ENCODE results near the gene P4HA2. TPM values are rescaled to one million over a fixed set of nuclear protein-coding genes. Genes with fewer than 3 reads are reported as not detected.

The P4HA2 gene
- total RNA-seq, 1 donor from 2014 or later = 190 TPM

DNA sequence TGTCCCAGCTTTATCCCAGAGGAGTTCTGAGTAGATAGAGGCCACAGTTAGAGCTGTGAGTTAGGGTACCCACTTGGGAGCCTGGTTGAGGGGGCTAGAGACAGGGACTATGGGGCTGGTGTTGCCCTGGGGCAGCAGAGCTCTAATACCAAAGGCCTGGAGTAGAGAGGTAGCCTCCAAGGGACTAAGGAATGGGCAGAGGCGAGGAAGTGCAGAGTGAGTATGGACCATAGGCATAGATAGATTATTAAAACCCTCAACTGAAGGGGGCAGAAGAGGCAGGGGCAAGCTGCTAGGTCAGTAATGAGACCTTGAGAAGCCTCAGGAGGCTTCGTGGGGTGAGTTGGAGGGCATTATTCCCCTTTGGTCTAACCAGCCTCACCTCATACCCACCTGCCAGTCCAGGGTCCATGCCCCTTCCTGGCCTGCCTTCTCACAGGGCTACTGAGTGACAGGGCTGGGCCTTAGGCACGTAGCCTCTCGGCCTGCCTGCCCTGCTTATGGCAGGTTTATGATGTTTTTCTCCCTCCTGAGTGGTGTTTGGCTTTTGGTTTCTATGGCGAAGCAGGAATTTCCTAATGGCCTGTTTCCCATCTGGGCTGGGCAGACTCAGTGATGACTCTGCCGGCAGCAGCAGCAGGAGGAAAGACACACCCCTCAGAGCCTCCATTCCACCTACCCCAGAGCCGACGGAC lies 37.8 kb upstream of the P4HA2 start:
- no peaks in the 10 kb centered on the region for H3K27me3 ChIP-seq (ENCODE audit: control insufficient read depth, insufficient read depth, low read length)
- H3K36me3 ChIP-seq (ENCODE audit: control insufficient read depth, insufficient read depth, low read length) = peaks cover 15% of the 10 kb centered on the region
- FAIRE-seq (peak; percentile 40), DNase-seq (ENCODE audit: low read depth) (peak; percentile 91)
- no peak for TF ChIP-seq CTCF (IDR thresholded peaks at IDR 0.05; ENCODE audit: insufficient read depth, low read length, severe bottlenecking)
- no peak overlapping the region for H3K4me3 ChIP-seq (ENCODE audit: low read depth, low read length)

DNA sequence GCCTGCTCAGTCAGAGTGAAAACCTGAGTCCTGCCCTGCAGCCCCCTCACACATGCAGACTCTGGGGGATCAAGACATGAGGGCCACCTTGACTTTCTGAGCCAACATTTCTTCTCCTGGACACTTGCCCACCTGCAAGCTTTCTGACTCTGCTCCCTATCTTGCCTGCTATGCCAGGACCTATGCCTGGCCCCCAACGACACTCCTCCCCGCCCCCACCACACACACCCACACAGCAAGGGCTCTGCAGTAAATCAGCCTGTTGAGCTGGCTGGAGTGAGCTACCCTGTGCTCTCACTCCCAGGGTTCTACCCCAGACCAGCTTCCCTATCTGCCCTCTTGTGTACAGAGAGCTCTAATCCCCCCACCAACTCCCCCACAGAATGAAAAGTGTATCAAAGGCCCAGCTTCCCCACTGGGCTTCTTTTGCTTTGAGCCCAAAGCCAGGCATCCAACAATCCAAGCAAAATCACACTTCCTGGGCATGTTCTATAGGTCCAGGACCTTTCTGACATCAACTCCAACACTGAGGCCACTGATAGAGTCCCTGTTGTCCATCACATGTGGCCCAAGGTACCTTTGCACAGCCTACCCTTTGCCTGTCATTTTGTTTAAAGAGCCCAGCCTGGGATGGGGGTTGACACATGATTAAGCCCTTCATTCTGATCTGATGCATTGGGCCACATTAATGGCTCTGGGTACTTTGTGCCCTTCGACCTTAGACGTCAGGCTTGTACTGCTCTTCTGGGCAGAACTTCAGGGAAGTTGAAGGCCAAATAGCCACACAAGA lies 37.1 kb upstream of the P4HA2 start:
- Histone ChIP-seq H3K27me3 (ENCODE audit: control insufficient read depth, insufficient read depth, low read length) (no peaks in the 10 kb centered on the region), H3K36me3 (ENCODE audit: control insufficient read depth, insufficient read depth, low read length) (peaks cover 15% of the 10 kb centered on the region), H3K4me3 (ENCODE audit: low read depth, low read length) (no peak overlapping the region)
- no peak for DNase-seq (ENCODE audit: low read depth)
- FAIRE-seq = no peak
- TF ChIP-seq CTCF (IDR thresholded peaks at IDR 0.05; ENCODE audit: insufficient read depth, low read length, severe bottlenecking) = no peak

DNA sequence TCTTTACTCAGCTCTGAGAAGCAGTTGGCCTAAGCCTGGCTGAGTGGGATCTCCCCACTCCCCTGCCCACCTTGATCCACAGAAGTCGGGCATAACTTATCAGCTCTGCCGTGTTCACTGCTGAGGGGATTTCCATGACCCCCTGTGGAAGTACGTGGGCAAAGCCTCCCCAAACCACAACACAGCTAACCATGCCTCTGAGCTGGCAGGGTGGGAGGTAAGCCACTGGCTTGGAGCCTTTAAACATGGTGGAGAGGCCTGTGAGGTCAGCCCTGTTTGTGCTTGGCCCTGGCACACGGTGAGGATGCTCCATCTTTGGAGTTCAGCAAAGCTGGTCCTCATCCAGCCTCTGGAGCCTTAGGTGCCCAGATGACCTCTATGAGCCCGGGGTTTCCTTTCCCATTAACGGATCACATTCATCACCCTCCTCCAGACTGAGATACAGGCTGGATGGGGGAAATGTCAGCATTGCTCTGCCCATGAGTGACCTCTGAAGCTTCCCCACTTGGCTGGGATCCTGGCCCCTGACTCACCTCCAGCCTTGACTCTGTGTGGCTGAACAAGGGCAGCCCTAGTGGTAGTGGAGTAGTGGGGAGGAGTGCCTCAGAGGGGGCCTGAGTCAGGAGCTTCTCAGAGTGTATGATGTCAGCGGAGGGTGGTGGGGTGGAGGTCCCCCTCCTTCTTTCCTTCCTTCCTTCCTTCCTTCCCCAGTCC lies 36.1 kb upstream of the P4HA2 start:
- DNase-seq (ENCODE audit: low read depth) (peak; percentile 79), FAIRE-seq (no peak)
- no peak for TF ChIP-seq CTCF (IDR thresholded peaks at IDR 0.05; ENCODE audit: insufficient read depth, low read length, severe bottlenecking)

GRCh38 chr5:132262882-132263547 lies 35.4 kb upstream of the P4HA2 start:
- Histone ChIP-seq H3K36me3 (ENCODE audit: control insufficient read depth, insufficient read depth, low read length) (peaks cover 13% of the 10 kb centered on the region), H3K27me3 (ENCODE audit: control insufficient read depth, insufficient read depth, low read length) (no peaks in the 10 kb centered on the region), H3K4me3 (ENCODE audit: low read depth, low read length) (no peak overlapping the region)
- no peak for FAIRE-seq
- no peak for DNase-seq (ENCODE audit: low read depth)
- TF ChIP-seq CTCF (IDR thresholded peaks at IDR 0.05; ENCODE audit: insufficient read depth, low read length, severe bottlenecking) = no peak

More for the DNA sequence above, 36.1 kb upstream of the P4HA2 start:
- Histone ChIP-seq H3K27me3 (ENCODE audit: control insufficient read depth, insufficient read depth, low read length) (no peaks in the 10 kb centered on the region), H3K36me3 (ENCODE audit: control insufficient read depth, insufficient read depth, low read length) (peaks cover 15% of the 10 kb centered on the region), H3K4me3 (ENCODE audit: low read depth, low read length) (no peak overlapping the region)

DNA sequence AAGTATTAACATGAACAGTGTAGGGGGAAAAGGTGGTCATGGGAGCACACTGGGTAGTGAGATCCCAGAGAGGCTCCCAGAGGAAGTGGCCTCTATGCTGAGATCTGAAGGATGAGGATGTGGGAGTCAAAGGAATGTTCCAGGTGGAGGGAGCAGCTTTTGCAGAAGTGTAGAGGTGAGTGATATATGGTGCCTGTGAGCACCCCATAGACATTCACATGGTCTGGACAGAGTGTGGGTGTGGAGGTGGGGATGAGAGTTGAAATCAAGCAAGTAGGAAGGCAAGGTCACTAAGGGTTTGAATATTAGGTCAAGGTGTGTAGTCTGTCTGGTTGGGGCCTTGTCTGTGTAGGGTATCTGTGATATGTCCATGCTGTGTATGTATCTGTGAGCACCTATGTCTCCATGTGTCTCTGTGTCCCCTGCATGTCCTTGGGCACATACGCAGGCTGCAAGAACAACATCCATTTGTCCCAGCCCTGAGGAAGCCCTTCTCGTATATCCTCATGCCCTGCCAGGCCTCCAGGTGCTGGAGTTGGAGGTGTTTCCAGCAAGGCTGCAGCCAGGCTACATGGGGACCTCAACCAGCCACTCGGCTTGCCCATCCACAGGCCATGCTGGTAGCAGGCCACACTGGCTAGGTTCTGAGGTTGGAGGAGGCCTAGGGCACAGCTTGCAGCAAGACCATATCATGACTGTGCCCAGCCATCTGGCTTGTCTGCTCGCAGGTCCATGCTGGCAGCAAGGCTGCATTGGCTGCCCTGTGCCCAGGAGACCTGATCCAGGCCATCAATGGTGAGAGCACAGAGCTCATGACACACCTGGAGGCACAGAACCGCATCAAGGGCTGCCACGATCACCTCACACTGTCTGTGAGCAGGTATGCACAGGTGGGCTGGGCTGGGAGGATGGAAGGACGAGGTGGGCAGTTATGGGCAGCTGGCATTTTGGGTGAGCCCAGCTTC lies 34.5 kb upstream of the P4HA2 start:
- Histone ChIP-seq H3K4me3 (ENCODE audit: low read depth, low read length) (no peak overlapping the region), H3K27me3 (ENCODE audit: control insufficient read depth, insufficient read depth, low read length) (no peaks in the 10 kb centered on the region), H3K36me3 (ENCODE audit: control insufficient read depth, insufficient read depth, low read length) (peaks cover 9% of the 10 kb centered on the region)
- FAIRE-seq (peak; percentile 77), DNase-seq (ENCODE audit: low read depth) (no peak)
- TF ChIP-seq CTCF (IDR thresholded peaks at IDR 0.05; ENCODE audit: insufficient read depth, low read length, severe bottlenecking) = no peak
